Measurements from ENCODE around the gene CCDC9.
A peak's percentile ranks its signal among the peaks of the same experiment; 100 is the strongest.
"Not testable (repeated sequence)": the region's sequence is repeated elsewhere in the genome, so short reads cannot be mapped to it uniquely, and the experiment has no call there.

CCDC9 gene

GRCh38 chr19:47261946-47262793, 5.8 kb downstream of the CCDC9 start:
- DNase-seq, result not testable (repeated sequence)

- DNase-seq, result no peak
These were observed 8.3 kb downstream of the CCDC9 start for GRCh38 chr19:47264629-47265028.

- no peak for DNase-seq
These were observed 10.1 kb downstream of the CCDC9 start for GRCh38 chr19:47266401-47266941.

- DNase-seq, result no peak
These were observed 11.0 kb downstream of the CCDC9 start for GRCh38 chr19:47267350-47267759.

GRCh38 chr19:47268028-47268427, 11.7 kb downstream of the CCDC9 start:
- no peak for DNase-seq

- DNase-seq, result no peak
These were observed 13.3 kb downstream of the CCDC9 start for GRCh38 chr19:47269596-47269995.

- no peak for DNase-seq
These were observed 14.1 kb downstream of the CCDC9 start for GRCh38 chr19:47270408-47270807.

GRCh38 chr19:47271949-47272348, 15.6 kb downstream of the CCDC9 start:
- no peak for DNase-seq

GRCh38 chr19:47272448-47273312, 16.4 kb downstream of the CCDC9 start:
- no peak for DNase-seq

- peak; percentile 86 for DNase-seq
These were observed 17.2 kb downstream of the CCDC9 start for GRCh38 chr19:47273313-47274070.

- DNase-seq, result peak; percentile 98
These were observed 18.0 kb downstream of the CCDC9 start, which contains the start of gene INAFM1 for GRCh38 chr19:47274071-47274890. Gene INAFM1, plus strand, starts transcription at chr19:47274885. Its CDS starts 35 bp downstream, at chr19:47274920.

- DNase-seq, result no peak
These were observed 18.8 kb downstream of the CCDC9 start for GRCh38 chr19:47274891-47275761.

- DNase-seq, result no peak
These were observed 19.6 kb downstream of the CCDC9 start for GRCh38 chr19:47275791-47276461.

- DNase-seq, result not testable (repeated sequence)
These were observed 20.2 kb downstream of the CCDC9 start for GRCh38 chr19:47276513-47276912.

- DNase-seq, result peak; percentile 24
These were observed 24.0 kb downstream of the CCDC9 start for GRCh38 chr19:47280183-47280797.

- DNase-seq, result no peak
These were observed 27.2 kb downstream of the CCDC9 start for GRCh38 chr19:47283405-47284059.

GRCh38 chr19:47284324-47284899, 28.1 kb downstream of the CCDC9 start:
- DNase-seq, result peak; percentile 48

GRCh38 chr19:47296036-47296435, 39.7 kb downstream of the CCDC9 start:
- peak; percentile 72 for DNase-seq

GRCh38 chr19:47300867-47301266, 44.5 kb downstream of the CCDC9 start:
- DNase-seq, result not testable (repeated sequence)
